ENCODE data around the gene RTN4R.

- TF ChIP-seq, protein P1, sequence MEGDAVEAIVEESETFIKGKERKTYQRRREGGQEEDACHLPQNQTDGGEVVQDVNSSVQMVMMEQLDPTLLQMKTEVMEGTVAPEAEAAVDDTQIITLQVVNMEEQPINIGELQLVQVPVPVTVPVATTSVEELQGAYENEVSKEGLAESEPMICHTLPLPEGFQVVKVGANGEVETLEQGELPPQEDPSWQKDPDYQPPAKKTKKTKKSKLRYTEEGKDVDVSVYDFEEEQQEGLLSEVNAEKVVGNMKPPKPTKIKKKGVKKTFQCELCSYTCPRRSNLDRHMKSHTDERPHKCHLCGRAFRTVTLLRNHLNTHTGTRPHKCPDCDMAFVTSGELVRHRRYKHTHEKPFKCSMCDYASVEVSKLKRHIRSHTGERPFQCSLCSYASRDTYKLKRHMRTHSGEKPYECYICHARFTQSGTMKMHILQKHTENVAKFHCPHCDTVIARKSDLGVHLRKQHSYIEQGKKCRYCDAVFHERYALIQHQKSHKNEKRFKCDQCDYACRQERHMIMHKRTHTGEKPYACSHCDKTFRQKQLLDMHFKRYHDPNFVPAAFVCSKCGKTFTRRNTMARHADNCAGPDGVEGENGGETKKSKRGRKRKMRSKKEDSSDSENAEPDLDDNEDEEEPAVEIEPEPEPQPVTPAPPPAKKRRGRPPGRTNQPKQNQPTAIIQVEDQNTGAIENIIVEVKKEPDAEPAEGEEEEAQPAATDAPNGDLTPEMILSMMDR (IDR thresholded peaks at IDR 0.05; ENCODE audit: insufficient read depth, low read depth, low read length) = no peak
- TF ChIP-seq EZH2 (IDR thresholded peaks at IDR 0.05; ENCODE audit: insufficient read depth, low read length) = no peak
Measured at GRCh38 chr22:20262582-20263147, 5.5 kb downstream of the RTN4R start.
